ENCODE data around the gene TP73.

TP73 gene

GRCh38 chr1:3750741-3751140 lies 98.4 kb downstream of the TP73 start:
- in situ Hi-C loops (cut with HindIII; ENCODE audit: low sequenced_read_pairs), result loop anchor here (25.0 kb wide), 1 partner anchor 113 kb away; the partner anchor contains the start of gene TPRG1L

- in situ Hi-C loops (cut with HindIII; ENCODE audit: low sequenced_read_pairs), result loop anchor here (25.0 kb wide), 1 partner anchor 115 kb away; the partner anchor contains the start of gene TPRG1L
These were observed 100.2 kb downstream of the TP73 start, which contains the start of gene CCDC27 for GRCh38 chr1:3752400-3752945. CCDC27 (plus strand) TSS chr1:3752450; CDS start chr1:3752482, 32 bp downstream.

- in situ Hi-C loops (cut with HindIII; ENCODE audit: low sequenced_read_pairs), result loop anchor here (25.0 kb wide), 1 partner anchor 117 kb away; the partner anchor contains the start of gene TPRG1L
These were observed 101.5 kb downstream of the TP73 start for GRCh38 chr1:3753656-3754454.

GRCh38 chr1:3756394-3756793 lies 104.1 kb downstream of the TP73 start:
- in situ Hi-C loops (cut with HindIII; ENCODE audit: low sequenced_read_pairs), result loop anchor here (25.0 kb wide), 1 partner anchor 119 kb away; the partner anchor contains the start of gene TPRG1L

- in situ Hi-C loops (cut with HindIII; ENCODE audit: low sequenced_read_pairs), result loop anchor here (25.0 kb wide), 1 partner anchor 122 kb away; the partner anchor contains the start of gene TPRG1L
These were observed 106.8 kb downstream of the TP73 start for GRCh38 chr1:3759164-3759563.

- in situ Hi-C loops (cut with HindIII; ENCODE audit: low sequenced_read_pairs), result loop anchor here (25.0 kb wide), 1 partner anchor 122 kb away; the partner anchor contains the start of gene TPRG1L
These were observed 107.5 kb downstream of the TP73 start for GRCh38 chr1:3759796-3760195.

- in situ Hi-C loops (cut with HindIII; ENCODE audit: low sequenced_read_pairs), result loop anchor here (25.0 kb wide), 1 partner anchor 124 kb away; the partner anchor contains the start of gene TPRG1L
These were observed 109.1 kb downstream of the TP73 start for GRCh38 chr1:3761296-3762010.

- in situ Hi-C loops (cut with HindIII; ENCODE audit: low sequenced_read_pairs), result loop anchor here (25.0 kb wide), 1 partner anchor 125 kb away; the partner anchor contains the start of gene TPRG1L
These were observed 110.0 kb downstream of the TP73 start for GRCh38 chr1:3762151-3762872.

- in situ Hi-C loops (cut with HindIII; ENCODE audit: low sequenced_read_pairs), result loop anchor here (25.0 kb wide), 1 partner anchor 126 kb away; the partner anchor contains the start of gene TPRG1L
These were observed 110.5 kb downstream of the TP73 start for GRCh38 chr1:3762873-3763228.

- in situ Hi-C loops (cut with HindIII; ENCODE audit: low sequenced_read_pairs), result loop anchor here (25.0 kb wide), 1 partner anchor 126 kb away; the partner anchor contains the start of gene TPRG1L
These were observed 111.2 kb downstream of the TP73 start for GRCh38 chr1:3763351-3764125.

- in situ Hi-C loops (cut with HindIII; ENCODE audit: low sequenced_read_pairs), result loop anchor here (25.0 kb wide), 1 partner anchor 130 kb away; the partner anchor contains the start of gene TPRG1L
These were observed 115.1 kb downstream of the TP73 start for GRCh38 chr1:3767328-3767925.

GRCh38 chr1:3768811-3769390 lies 116.6 kb downstream of the TP73 start:
- in situ Hi-C loops (cut with HindIII; ENCODE audit: low sequenced_read_pairs), result loop anchor here (25.0 kb wide), 1 partner anchor 132 kb away; the partner anchor contains the start of gene TPRG1L

GRCh38 chr1:3770047-3770765 lies 117.9 kb downstream of the TP73 start:
- in situ Hi-C loops (cut with HindIII; ENCODE audit: low sequenced_read_pairs), result loop anchor here (25.0 kb wide), 1 partner anchor 133 kb away; the partner anchor contains the start of gene TPRG1L

- in situ Hi-C loops (cut with HindIII; ENCODE audit: low sequenced_read_pairs), result loop anchor here (25.0 kb wide), 1 partner anchor 134 kb away; the partner anchor contains the start of gene TPRG1L
These were observed 119.1 kb downstream of the TP73 start for GRCh38 chr1:3771108-3772026.

- in situ Hi-C loops (cut with HindIII; ENCODE audit: low sequenced_read_pairs), result loop anchor here (25.0 kb wide), 1 partner anchor 135 kb away; the partner anchor contains the start of gene TPRG1L
These were observed 119.9 kb downstream of the TP73 start for GRCh38 chr1:3772027-3772714.
